ENCODE results near the gene COL5A1. TPM values are rescaled to one million over a fixed set of nuclear protein-coding genes. Genes with fewer than 3 reads are reported as not detected.

COL5A1 gene
- polyA plus RNA-seq, 1 donor (not counting 4 experiments of a cell fraction or from before 2014, with no cell fraction given), result 3.1 TPM

DNA sequence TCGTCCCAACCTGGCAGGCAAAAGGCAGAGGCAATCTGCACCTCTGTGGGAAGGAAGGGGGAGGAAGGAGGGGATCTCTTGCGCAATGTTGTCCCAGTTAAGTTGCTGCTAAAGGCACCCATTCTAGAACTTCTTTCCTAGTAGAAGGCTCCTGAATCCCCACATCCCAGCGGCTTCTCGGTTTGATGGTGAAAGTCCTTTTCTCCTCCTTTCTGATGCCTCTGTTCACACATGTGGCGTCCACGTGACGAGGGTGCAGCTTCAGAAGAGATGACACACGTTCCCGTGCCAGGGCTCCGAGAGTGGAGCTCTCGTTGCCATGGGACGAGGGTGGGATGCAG, 142.1 kb downstream of the COL5A1 start:
- H3K4me1 ChIP-seq (ENCODE audit: control insufficient read depth, extremely low read depth, insufficient read depth, low read length), result peaks cover 11% of the 10 kb centered on the region
- dilution Hi-C loops (cut with MboI; ENCODE audit: extremely low pct_ligation_motif_present, low sequenced_read_pairs), result no loop called here
- H3K27ac ChIP-seq (ENCODE audit: control insufficient read depth, insufficient read depth, low read length), result no peak overlapping the region

DNA sequence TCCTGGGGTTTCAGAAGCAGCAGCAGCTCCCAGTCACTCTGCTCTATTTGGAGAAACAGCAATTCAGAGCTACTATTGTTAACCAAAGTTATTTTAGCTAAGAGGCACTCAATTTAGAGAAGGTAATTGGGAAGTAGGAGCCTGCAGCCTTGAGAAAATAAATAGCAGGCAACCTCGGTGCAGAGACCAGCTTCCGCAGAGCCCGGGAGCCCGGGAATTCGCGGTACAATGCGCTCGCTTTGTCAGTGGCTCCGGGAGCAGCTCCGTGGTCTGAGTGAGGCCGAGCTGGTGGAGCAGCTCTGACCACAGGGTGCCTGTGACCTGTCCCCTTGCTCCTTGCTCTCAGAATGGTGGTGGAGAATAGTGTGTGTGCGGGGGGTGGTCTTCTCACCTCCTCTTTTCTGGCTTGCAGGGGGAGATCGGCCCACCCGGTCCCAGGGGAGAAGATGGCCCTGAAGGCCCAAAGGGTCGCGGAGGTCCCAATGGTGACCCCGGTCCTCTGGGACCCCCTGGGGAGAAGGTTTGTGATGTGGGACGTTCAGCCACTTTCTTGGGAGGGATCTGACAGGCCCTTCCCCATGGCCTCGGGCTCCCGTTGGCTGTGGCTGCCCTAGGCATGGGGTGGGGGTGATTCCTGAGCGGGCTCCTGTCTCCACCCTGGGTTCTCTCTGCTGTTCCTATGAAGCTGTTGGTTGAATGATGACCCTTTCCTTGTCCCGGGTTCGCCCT, 143.1 kb downstream of the COL5A1 start:
- Histone ChIP-seq H3K9me3 (ENCODE audit: control insufficient read depth, low read depth, low read length) (no peaks in the 10 kb centered on the region), H3K79me2 (ENCODE audit: control insufficient read depth, insufficient read depth, low read length) (no peaks in the 10 kb centered on the region), H3K27ac (ENCODE audit: control insufficient read depth, insufficient read depth, low read length) (no peak overlapping the region), H3K4me1 (ENCODE audit: control insufficient read depth, extremely low read depth, insufficient read depth, low read length) (peaks cover under 1% of the 10 kb centered on the region), H4K20me1 (ENCODE audit: control insufficient read depth, extremely low read depth, insufficient read depth, low read length) (no peaks in the 10 kb centered on the region), H2AFZ (ENCODE audit: control insufficient read depth, low read length) (no peak overlapping the region), H3K4me2 (ENCODE audit: control insufficient read depth, extremely low read depth, insufficient read depth, low read depth, low read length) (no peak overlapping the region), H3K9me1 (ENCODE audit: control insufficient read depth, extremely low read depth, insufficient read depth, low read length) (no peaks in the 10 kb centered on the region), H3K36me3 (ENCODE audit: control insufficient read depth in 2 of 2, extremely low read depth in 1 of 2, insufficient read depth in 2 of 2, low read length in 2 of 2) (no peaks in the 10 kb centered on the region), H3K4me3 (ENCODE audit: control insufficient read depth in 2 of 3, extremely low read depth in 1 of 3, insufficient read depth in 2 of 3, low read depth in 1 of 3, low read length in 3 of 3) (no peak overlapping the region), H3K9ac (ENCODE audit: control insufficient read depth, extremely low read depth, insufficient read depth, low read length) (no peak overlapping the region), H3K27me3 (ENCODE audit: control insufficient read depth, extremely low read depth, insufficient read depth, low read length) (peaks cover 5% of the 10 kb centered on the region)
- no peak for TF ChIP-seq EZH2 (IDR thresholded peaks at IDR 0.05; ENCODE audit: low read length)
- TF ChIP-seq, protein P1, sequence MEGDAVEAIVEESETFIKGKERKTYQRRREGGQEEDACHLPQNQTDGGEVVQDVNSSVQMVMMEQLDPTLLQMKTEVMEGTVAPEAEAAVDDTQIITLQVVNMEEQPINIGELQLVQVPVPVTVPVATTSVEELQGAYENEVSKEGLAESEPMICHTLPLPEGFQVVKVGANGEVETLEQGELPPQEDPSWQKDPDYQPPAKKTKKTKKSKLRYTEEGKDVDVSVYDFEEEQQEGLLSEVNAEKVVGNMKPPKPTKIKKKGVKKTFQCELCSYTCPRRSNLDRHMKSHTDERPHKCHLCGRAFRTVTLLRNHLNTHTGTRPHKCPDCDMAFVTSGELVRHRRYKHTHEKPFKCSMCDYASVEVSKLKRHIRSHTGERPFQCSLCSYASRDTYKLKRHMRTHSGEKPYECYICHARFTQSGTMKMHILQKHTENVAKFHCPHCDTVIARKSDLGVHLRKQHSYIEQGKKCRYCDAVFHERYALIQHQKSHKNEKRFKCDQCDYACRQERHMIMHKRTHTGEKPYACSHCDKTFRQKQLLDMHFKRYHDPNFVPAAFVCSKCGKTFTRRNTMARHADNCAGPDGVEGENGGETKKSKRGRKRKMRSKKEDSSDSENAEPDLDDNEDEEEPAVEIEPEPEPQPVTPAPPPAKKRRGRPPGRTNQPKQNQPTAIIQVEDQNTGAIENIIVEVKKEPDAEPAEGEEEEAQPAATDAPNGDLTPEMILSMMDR (optimal IDR thresholded peaks at IDR 0.05 in 1 of 3, IDR thresholded peaks at IDR 0.05 in 1 of 3, conservative IDR thresholded peaks at IDR 0.05 in 1 of 3; ENCODE audit: extremely low read depth in 1 of 3, insufficient read depth in 2 of 3, low read length in 3 of 3), result no peak
- FAIRE-seq (no peak), DNase-seq (ENCODE audit: low read depth, low spot score) (no peak)
- dilution Hi-C loops (cut with MboI; ENCODE audit: extremely low pct_ligation_motif_present, low sequenced_read_pairs), result no loop called here

More for the DNA sequence above, 142.1 kb downstream of the COL5A1 start:
- Histone ChIP-seq H3K79me2 (ENCODE audit: control insufficient read depth, insufficient read depth, low read length) (no peaks in the 10 kb centered on the region), H3K4me3 (ENCODE audit: control insufficient read depth in 2 of 3, extremely low read depth in 1 of 3, insufficient read depth in 2 of 3, low read depth in 1 of 3, low read length in 3 of 3) (no peak overlapping the region), H3K9me1 (ENCODE audit: control insufficient read depth, extremely low read depth, insufficient read depth, low read length) (no peaks in the 10 kb centered on the region), H3K36me3 (ENCODE audit: control insufficient read depth in 2 of 2, extremely low read depth in 1 of 2, insufficient read depth in 2 of 2, low read length in 2 of 2) (no peaks in the 10 kb centered on the region), H3K9ac (ENCODE audit: control insufficient read depth, extremely low read depth, insufficient read depth, low read length) (no peak overlapping the region), H3K4me2 (ENCODE audit: control insufficient read depth, extremely low read depth, insufficient read depth, low read depth, low read length) (no peak overlapping the region), H3K9me3 (ENCODE audit: control insufficient read depth, low read depth, low read length) (no peaks in the 10 kb centered on the region), H4K20me1 (ENCODE audit: control insufficient read depth, extremely low read depth, insufficient read depth, low read length) (no peaks in the 10 kb centered on the region), H3K27me3 (ENCODE audit: control insufficient read depth, extremely low read depth, insufficient read depth, low read length) (peaks cover 5% of the 10 kb centered on the region), H2AFZ (ENCODE audit: control insufficient read depth, low read length) (no peak overlapping the region)
- no peak for FAIRE-seq
- DNase-seq (ENCODE audit: low read depth, low spot score), result no peak
- no peak for TF ChIP-seq EZH2 (IDR thresholded peaks at IDR 0.05; ENCODE audit: low read length)
- TF ChIP-seq, protein P1 (optimal IDR thresholded peaks at IDR 0.05 in 1 of 3, IDR thresholded peaks at IDR 0.05 in 1 of 3, conservative IDR thresholded peaks at IDR 0.05 in 1 of 3; ENCODE audit: extremely low read depth in 1 of 3, insufficient read depth in 2 of 3, low read length in 3 of 3), result no peak
